ENCODE results near the gene KBTBD6. TPM values are rescaled to one million over a fixed set of nuclear protein-coding genes. Genes with fewer than 3 reads are reported as not detected.
A peak's percentile ranks its signal among the peaks of the same experiment; 100 is the strongest.
"Not testable (repeated sequence)": the region's sequence is repeated elsewhere in the genome, so short reads cannot be mapped to it uniquely, and the experiment has no call there.

The KBTBD6 gene
- total and polyA plus RNA-seq, 2 donors, result 5.5 to 7.0 TPM

DNA sequence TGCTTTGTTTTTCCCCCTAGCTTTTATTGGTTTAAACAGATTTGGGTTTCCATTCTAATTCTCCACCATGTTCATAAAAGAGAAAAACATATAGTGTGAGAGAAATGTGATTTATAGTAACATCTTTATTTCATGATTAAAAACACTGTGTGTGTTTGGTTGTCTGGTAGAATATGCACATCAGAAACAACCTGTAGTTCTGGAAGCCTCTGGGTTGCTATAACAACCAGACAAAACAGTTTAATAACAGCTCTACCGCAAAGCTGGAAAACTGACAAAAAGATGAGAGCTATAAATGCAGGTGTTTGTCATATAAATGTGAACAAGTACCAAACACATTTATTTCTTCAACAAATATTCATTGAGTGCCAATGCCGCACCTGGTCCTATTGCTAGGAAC lies 9.8 kb downstream of the KBTBD6 start:
- Histone ChIP-seq H3K9me3 (ENCODE audit: control insufficient read depth in 2 of 2, insufficient read depth in 1 of 2, low read length in 1 of 2) (peaks cover 0 to 3% of the 10 kb centered on the region in 2 donors), H3K4me3 (ENCODE audit: low read length in 2 of 2) (no peak overlapping the region), H3K27me3 (ENCODE audit: control insufficient read depth in 2 of 2, insufficient read depth in 1 of 2, low read length in 1 of 2) (no peaks in the 10 kb centered on the region), H3K4me1 (ENCODE audit: control insufficient read depth in 2 of 2, insufficient read depth in 2 of 2, low read length in 2 of 2) (no peaks in the 10 kb centered on the region), H3K36me3 (ENCODE audit: control insufficient read depth in 2 of 2, insufficient read depth in 2 of 2, low read length in 1 of 2) (peaks cover 0 to 5% of the 10 kb centered on the region in 2 donors), H3K27ac (ENCODE audit: low read depth in 1 of 2, low read length in 1 of 2) (no peak overlapping the region)
- WGBS, result 86% methylated on average over 2 of the region's 2 CpGs
- peak in 1 of 9 donors; percentile 37 for DNase-seq (ENCODE audit: low read depth in 6 of 9, low spot score in 9 of 9)

DNA sequence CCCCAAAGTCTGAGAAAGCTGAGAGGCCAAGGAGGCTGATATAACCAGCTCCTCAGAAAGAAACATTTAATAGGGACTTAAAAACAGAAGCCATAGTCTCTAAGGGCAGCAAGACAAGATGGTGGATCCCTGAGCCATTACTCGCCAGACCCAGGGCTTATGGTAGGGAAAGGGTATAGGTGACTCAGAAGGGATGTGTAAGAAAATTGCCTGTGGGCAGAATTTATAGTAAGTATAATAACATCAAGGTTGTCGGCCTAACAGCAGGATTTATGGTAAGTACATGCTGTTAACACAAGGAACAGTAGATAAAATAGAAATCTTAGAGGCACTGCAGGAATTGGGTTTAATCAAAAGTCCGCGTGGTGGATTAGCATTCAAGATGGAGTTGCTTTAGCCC lies 14.7 kb downstream of the KBTBD6 start:
- Histone ChIP-seq H3K9me3 (ENCODE audit: control insufficient read depth in 2 of 2, insufficient read depth in 1 of 2, low read length in 1 of 2) (no peaks in the 10 kb centered on the region), H3K36me3 (ENCODE audit: control insufficient read depth in 2 of 2, insufficient read depth in 2 of 2, low read length in 1 of 2) (no peaks in the 10 kb centered on the region), H3K27ac (ENCODE audit: low read depth in 1 of 2, low read length in 1 of 2) (no peak overlapping the region), H3K4me3 (ENCODE audit: low read length in 2 of 2) (no peak overlapping the region), H3K27me3 (ENCODE audit: control insufficient read depth in 2 of 2, insufficient read depth in 1 of 2, low read length in 1 of 2) (no peaks in the 10 kb centered on the region), H3K4me1 (ENCODE audit: control insufficient read depth in 2 of 2, insufficient read depth in 2 of 2, low read length in 2 of 2) (no peaks in the 10 kb centered on the region)
- WGBS, result 97% methylated on average over 4 of the region's 4 CpGs
- no peak for DNase-seq (ENCODE audit: low read depth in 6 of 9, low spot score in 9 of 9)

DNA sequence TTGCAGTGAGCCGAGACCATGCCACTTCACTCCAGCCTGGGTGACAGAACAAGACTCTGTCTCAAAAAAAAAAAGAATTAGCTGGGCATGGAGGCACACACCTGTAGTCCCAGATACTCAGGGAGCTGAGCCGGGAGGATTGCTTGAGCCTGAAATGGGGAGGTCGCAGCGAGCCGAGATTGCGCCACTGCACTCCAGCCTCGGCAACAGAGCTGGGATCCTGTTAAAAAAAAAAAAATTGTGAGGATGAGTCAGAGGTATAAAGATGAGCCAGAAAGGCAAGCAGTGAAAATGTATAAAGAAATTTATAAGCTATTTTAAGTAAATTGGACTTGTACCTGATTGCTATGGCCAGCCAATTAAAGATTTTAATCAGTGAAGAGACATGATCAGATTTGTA lies 21.1 kb downstream of the KBTBD6 start:
- no peaks in the 10 kb centered on the region for H3K27me3 ChIP-seq (ENCODE audit: control insufficient read depth in 2 of 2, insufficient read depth in 1 of 2, low read length in 1 of 2)
- WGBS, result 99% methylated on average over 7 of the region's 7 CpGs
- H3K36me3 ChIP-seq (ENCODE audit: control insufficient read depth in 2 of 2, insufficient read depth in 2 of 2, low read length in 1 of 2), result no peaks in the 10 kb centered on the region
- H3K4me1 ChIP-seq (ENCODE audit: control insufficient read depth in 2 of 2, insufficient read depth in 2 of 2, low read length in 2 of 2), result no peaks in the 10 kb centered on the region
- H3K9me3 ChIP-seq (ENCODE audit: control insufficient read depth in 2 of 2, insufficient read depth in 1 of 2, low read length in 1 of 2), result peaks cover 0 to 8% of the 10 kb centered on the region in 2 donors
- DNase-seq (ENCODE audit: low read depth in 6 of 9, low spot score in 9 of 9), result no peak
- no peak overlapping the region for H3K27ac ChIP-seq (ENCODE audit: low read depth in 1 of 2, low read length in 1 of 2)
- H3K4me3 ChIP-seq (ENCODE audit: low read length in 2 of 2), result no peak overlapping the region

DNA sequence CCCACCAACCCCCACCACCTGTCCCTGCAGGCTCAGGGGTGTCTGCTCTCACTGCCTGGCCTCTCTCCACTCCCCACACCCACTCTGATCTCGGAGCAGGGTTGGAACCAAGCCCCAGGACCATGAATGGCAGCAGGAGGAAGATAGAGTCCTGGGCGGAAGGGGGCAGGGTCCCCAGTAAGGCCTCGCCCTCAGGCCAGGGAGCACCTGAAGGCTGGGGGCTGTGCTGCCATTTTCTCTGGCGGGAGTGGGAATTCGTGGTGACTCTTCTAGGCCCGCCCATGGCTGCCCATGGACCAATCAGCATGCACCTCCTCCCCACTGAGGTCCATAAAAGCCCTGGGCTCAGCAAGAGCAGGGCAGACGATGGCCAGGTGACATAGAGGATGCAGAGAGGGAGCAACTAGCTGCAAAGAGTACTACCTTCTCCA lies 25.0 kb downstream of the KBTBD6 start:
- no peak for DNase-seq (ENCODE audit: low read depth in 6 of 9, low spot score in 9 of 9)
- H3K36me3 ChIP-seq (ENCODE audit: control insufficient read depth in 2 of 2, insufficient read depth in 2 of 2, low read length in 1 of 2), result no peaks in the 10 kb centered on the region
- no peak overlapping the region for H3K27ac ChIP-seq (ENCODE audit: low read depth in 1 of 2, low read length in 1 of 2)
- no peaks in the 10 kb centered on the region for H3K27me3 ChIP-seq (ENCODE audit: control insufficient read depth in 2 of 2, insufficient read depth in 1 of 2, low read length in 1 of 2)
- H3K9me3 ChIP-seq (ENCODE audit: control insufficient read depth in 2 of 2, insufficient read depth in 1 of 2, low read length in 1 of 2), result peaks cover 0 to 8% of the 10 kb centered on the region in 2 donors
- H3K4me3 ChIP-seq (ENCODE audit: low read length in 2 of 2), result no peak overlapping the region
- 94% methylated on average over 7 of the region's 7 CpGs for WGBS
- no peaks in the 10 kb centered on the region for H3K4me1 ChIP-seq (ENCODE audit: control insufficient read depth in 2 of 2, insufficient read depth in 2 of 2, low read length in 2 of 2)

DNA sequence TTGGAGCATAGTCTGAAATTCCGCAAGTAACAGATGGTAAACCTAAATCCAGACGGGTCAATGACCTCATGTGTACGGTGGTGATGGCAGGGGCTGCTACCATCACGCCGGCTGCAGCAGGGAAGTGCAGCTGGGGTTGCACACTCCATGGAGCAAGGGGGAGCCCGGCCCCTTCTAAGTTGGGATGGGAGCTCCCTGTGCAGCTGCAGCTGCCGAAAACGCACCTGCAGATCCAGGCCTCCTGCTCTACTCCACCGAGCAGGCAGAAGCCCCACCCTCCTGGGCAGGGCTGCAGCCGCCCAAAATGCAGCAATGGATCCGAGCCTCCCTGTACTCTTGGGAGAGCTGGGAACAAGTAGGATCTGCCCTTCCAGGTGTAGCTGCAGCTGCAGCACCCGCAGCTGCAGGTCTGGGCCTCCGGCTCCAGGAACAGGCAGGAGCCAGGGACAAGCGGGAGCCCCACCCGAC lies 25.5 kb downstream of the KBTBD6 start:
- WGBS, result 97% methylated on average over 15 of the region's 15 CpGs
- no peak for DNase-seq (ENCODE audit: low read depth in 6 of 9, low spot score in 9 of 9)

DNA sequence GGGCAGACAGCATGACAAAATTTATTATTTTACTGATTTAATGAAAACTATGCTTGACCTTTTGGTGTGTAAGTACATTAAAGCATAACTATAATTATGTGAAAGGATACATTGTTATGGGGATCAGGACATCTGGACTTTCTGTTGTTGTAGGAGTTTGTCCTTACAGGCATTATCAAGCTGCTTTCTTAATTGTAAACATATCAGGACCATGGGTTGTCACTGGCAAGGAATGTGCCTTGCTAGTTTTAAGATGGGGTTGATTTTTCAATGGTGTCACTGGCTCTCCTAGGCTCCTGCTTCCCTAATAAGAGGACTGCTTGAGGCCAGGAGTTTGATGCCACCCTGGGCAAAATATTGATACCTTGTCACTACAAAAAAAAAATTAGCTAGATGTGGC lies 32.6 kb downstream of the KBTBD6 start:
- Histone ChIP-seq H3K4me1 (ENCODE audit: control insufficient read depth in 2 of 2, insufficient read depth in 2 of 2, low read length in 2 of 2) (no peaks in the 10 kb centered on the region), H3K9me3 (ENCODE audit: control insufficient read depth in 2 of 2, insufficient read depth in 1 of 2, low read length in 1 of 2) (no peaks in the 10 kb centered on the region), H3K36me3 (ENCODE audit: control insufficient read depth in 2 of 2, insufficient read depth in 2 of 2, low read length in 1 of 2) (no peaks in the 10 kb centered on the region), H3K4me3 (ENCODE audit: low read length in 2 of 2) (no peak overlapping the region), H3K27ac (ENCODE audit: low read depth in 1 of 2, low read length in 1 of 2) (no peak overlapping the region), H3K27me3 (ENCODE audit: control insufficient read depth in 2 of 2, insufficient read depth in 1 of 2, low read length in 1 of 2) (no peaks in the 10 kb centered on the region)
- DNase-seq (ENCODE audit: low read depth in 6 of 9, low spot score in 9 of 9), result no peak

More for the DNA sequence above, 25.5 kb downstream of the KBTBD6 start:
- H3K9me3 ChIP-seq (ENCODE audit: control insufficient read depth in 2 of 2, insufficient read depth in 1 of 2, low read length in 1 of 2), result peaks cover 0 to 8% of the 10 kb centered on the region in 2 donors
- H3K4me1 ChIP-seq (ENCODE audit: control insufficient read depth in 2 of 2, insufficient read depth in 2 of 2, low read length in 2 of 2), result no peaks in the 10 kb centered on the region
- no peak overlapping the region for H3K4me3 ChIP-seq (ENCODE audit: low read length in 2 of 2)
- H3K36me3 ChIP-seq (ENCODE audit: control insufficient read depth in 2 of 2, insufficient read depth in 2 of 2, low read length in 1 of 2), result no peaks in the 10 kb centered on the region
- H3K27ac ChIP-seq (ENCODE audit: low read depth in 1 of 2, low read length in 1 of 2), result no peak overlapping the region
- H3K27me3 ChIP-seq (ENCODE audit: control insufficient read depth in 2 of 2, insufficient read depth in 1 of 2, low read length in 1 of 2), result no peaks in the 10 kb centered on the region

DNA sequence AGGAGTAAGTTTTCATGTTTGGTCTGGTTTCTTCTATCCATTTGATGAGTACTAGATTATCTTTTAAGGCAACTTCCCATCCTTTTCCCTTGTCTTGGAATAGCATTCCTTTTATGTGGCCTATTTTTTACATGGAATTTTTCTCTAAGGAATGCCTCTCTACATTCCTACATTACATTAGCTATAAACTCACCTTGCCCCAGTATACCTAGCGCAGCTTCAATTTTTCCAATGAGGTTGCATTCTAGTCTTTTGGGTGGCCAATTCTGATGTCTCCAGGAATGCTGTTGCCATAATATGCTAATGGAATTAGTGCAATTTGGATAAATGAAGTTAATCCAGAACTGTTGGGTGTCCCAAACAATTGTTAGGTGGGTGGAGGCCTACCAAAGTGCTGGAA lies 33.8 kb downstream of the KBTBD6 start:
- no peaks in the 10 kb centered on the region for H3K27me3 ChIP-seq (ENCODE audit: control insufficient read depth in 2 of 2, insufficient read depth in 1 of 2, low read length in 1 of 2)
- no peaks in the 10 kb centered on the region for H3K4me1 ChIP-seq (ENCODE audit: control insufficient read depth in 2 of 2, insufficient read depth in 2 of 2, low read length in 2 of 2)
- DNase-seq (ENCODE audit: low read depth in 6 of 9, low spot score in 9 of 9), result no peak
- H3K9me3 ChIP-seq (ENCODE audit: control insufficient read depth in 2 of 2, insufficient read depth in 1 of 2, low read length in 1 of 2), result no peaks in the 10 kb centered on the region
- H3K27ac ChIP-seq (ENCODE audit: low read depth in 1 of 2, low read length in 1 of 2), result no peak overlapping the region
- H3K4me3 ChIP-seq (ENCODE audit: low read length in 2 of 2), result no peak overlapping the region
- no peaks in the 10 kb centered on the region for H3K36me3 ChIP-seq (ENCODE audit: control insufficient read depth in 2 of 2, insufficient read depth in 2 of 2, low read length in 1 of 2)
- WGBS, result 100% methylated on average over 1 of the region's 1 CpG

DNA sequence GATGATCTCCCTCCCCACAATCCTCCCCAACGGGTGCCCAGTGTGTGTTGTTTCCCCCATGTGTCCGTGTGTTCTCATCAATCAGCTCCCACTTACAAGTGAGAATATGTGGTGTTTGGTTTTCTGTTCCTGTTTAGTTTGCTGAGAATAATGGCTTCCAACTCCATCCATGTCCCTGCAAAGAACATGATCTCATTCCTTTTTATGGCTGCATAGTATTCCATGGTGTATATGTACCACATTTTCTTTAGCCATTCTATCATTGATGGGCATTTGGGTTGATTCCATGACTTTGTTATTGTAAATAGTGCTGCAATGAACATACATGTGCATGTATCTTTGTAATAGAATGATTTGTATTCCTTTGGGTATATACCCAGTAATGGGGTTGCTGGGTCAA lies 36.9 kb downstream of the KBTBD6 start:
- not testable (repeated sequence) for H3K36me3 ChIP-seq (ENCODE audit: control insufficient read depth in 2 of 2, insufficient read depth in 2 of 2, low read length in 1 of 2); H3K27ac ChIP-seq (ENCODE audit: low read depth in 1 of 2, low read length in 1 of 2); H3K27me3 ChIP-seq (ENCODE audit: control insufficient read depth in 2 of 2, insufficient read depth in 1 of 2, low read length in 1 of 2); H3K4me1 ChIP-seq (ENCODE audit: control insufficient read depth in 2 of 2, insufficient read depth in 2 of 2, low read length in 2 of 2); H3K4me3 ChIP-seq (ENCODE audit: low read length in 2 of 2); H3K9me3 ChIP-seq (ENCODE audit: control insufficient read depth in 2 of 2, insufficient read depth in 1 of 2, low read length in 1 of 2); DNase-seq (ENCODE audit: low read depth in 6 of 9, low spot score in 9 of 9)
- WGBS, result 98% methylated on average over 2 of the region's 2 CpGs

DNA sequence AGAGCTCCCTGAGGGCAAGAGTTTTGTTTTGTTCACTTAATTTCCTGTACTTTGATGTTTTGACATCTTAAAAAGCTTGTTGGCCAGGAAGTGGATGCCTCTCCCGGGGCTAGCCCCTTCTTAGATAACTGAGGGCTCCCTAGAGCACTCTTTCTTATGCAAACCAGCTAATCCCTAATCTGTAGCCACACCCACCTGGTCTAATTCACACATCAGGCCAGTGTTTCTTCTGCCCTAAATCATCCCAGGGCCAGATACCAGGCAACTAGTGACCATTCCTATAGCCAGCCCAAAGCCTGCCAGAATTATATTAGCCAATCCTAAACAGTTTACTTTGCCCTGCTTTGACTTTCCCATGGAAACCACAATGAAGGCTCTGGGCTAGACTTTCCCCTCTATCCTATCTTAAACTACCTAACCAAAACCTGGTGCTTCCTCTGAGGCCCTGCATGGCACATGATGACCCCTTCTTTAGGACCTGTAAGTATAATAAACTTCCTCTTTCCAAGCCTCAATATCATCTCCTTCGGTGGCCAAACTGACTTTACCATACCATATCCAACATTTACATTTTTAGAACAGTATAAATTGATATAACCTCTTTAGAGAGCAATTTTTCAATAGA lies 46.5 kb downstream of the KBTBD6 start:
- Histone ChIP-seq H3K36me3 (ENCODE audit: control insufficient read depth in 2 of 2, insufficient read depth in 2 of 2, low read length in 1 of 2) (peaks cover 15 to 21% of the 10 kb centered on the region in 2 donors), H3K4me3 (ENCODE audit: low read length in 2 of 2) (no peak overlapping the region)
- WGBS, result 48% methylated on average over 2 of the region's 2 CpGs

More for the DNA sequence above, 46.5 kb downstream of the KBTBD6 start:
- Histone ChIP-seq H3K27me3 (ENCODE audit: control insufficient read depth in 2 of 2, insufficient read depth in 1 of 2, low read length in 1 of 2) (no peaks in the 10 kb centered on the region), H3K27ac (ENCODE audit: low read depth in 1 of 2, low read length in 1 of 2) (no peak overlapping the region), H3K9me3 (ENCODE audit: control insufficient read depth in 2 of 2, insufficient read depth in 1 of 2, low read length in 1 of 2) (no peaks in the 10 kb centered on the region), H3K4me1 (ENCODE audit: control insufficient read depth in 2 of 2, insufficient read depth in 2 of 2, low read length in 2 of 2) (no peaks in the 10 kb centered on the region)
- DNase-seq (ENCODE audit: low read depth in 6 of 9, low spot score in 9 of 9), result no peak

All from thymus (tissue), 11 donors.